Activated naive CD8-positive, alpha-beta T cell treated with anti-CD3 and anti-CD28 coated beads, Interleukin-2, amount 50 U/mL, for 24 hours (primary cell): ENCODE measurements around the gene SH3RF3.

Experiments
- ATAC-seq: fragments of 150-1000 bp; cut with Tn5 transposase; one replicate; pipeline ENCODE4 v1.10.0; 2021
- DNase-seq: peaks from one replicate; pipeline ENCODE4 v3.0.0; 2021
- H3K27ac Mint-ChIP-seq: one replicate; pipeline ENCODE4 v1.8.0; 2021; ENCODE audit warnings: mild to moderate bottlenecking, mixed read lengths
- H3K27me3 Mint-ChIP-seq: one replicate; pipeline ENCODE4 v1.8.0; 2021; ENCODE audit warnings: mixed read lengths
- H3K36me3 Mint-ChIP-seq: one replicate; pipeline ENCODE4 v1.8.0; 2021; ENCODE audit warnings: low read depth, mixed read lengths
- H3K4me1 Mint-ChIP-seq: one replicate; pipeline ENCODE4 v1.8.0; 2021; ENCODE audit warnings: mixed read lengths
- H3K4me3 Mint-ChIP-seq: one replicate; pipeline ENCODE4 v1.8.0; 2021; ENCODE audit warnings: mild to moderate bottlenecking, moderate library complexity, mixed read lengths
- H3K9me3 Mint-ChIP-seq: one replicate; pipeline ENCODE4 v1.8.0; 2021; ENCODE audit warnings: mixed read lengths

Gene SH3RF3

GRCh38 chr2:109285244-109285651 is 156.2 kb downstream of the SH3RF3 start:
- Mint-ChIP-seq H3K36me3 (no peaks in the 10 kb centered on the region), H3K4me3 (no peak overlapping the region), H3K9me3 (no peaks in the 10 kb centered on the region), H3K27ac (no peak overlapping the region), H3K4me1 (no peaks in the 10 kb centered on the region), H3K27me3 (no peaks in the 10 kb centered on the region)
- DNase-seq (no peak), ATAC-seq (no peak)

GRCh38 chr2:109287413-109287812 is 158.4 kb downstream of the SH3RF3 start:
- Mint-ChIP-seq H3K27ac (no peak overlapping the region), H3K4me3 (no peak overlapping the region), H3K36me3 (no peaks in the 10 kb centered on the region), H3K9me3 (no peaks in the 10 kb centered on the region), H3K27me3 (no peaks in the 10 kb centered on the region), H3K4me1 (no peaks in the 10 kb centered on the region)
- ATAC-seq = no peak
- no peak for DNase-seq

DNA sequence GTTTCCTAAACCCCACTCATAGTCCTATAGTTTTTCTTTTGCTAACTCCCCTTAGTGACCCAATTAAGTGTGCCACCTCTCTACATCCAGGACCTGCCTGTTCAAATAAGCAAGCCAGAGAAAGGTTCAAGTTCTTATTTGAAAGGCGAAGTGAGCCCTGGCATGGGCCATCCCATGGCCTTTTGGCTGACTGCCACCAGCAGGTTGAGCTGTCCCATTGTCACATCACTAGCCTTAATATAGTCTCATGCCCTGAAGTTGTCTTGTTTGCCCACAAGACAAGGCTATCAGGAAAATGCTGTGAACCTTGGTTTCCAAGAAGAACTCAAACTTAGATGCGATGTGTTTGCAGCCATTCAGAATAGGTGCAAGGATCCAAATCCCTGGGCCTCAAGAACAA is 158.8 kb downstream of the SH3RF3 start:
- no peak for DNase-seq
- Mint-ChIP-seq H3K9me3 (no peaks in the 10 kb centered on the region), H3K27me3 (no peaks in the 10 kb centered on the region), H3K36me3 (no peaks in the 10 kb centered on the region), H3K27ac (no peak overlapping the region), H3K4me1 (no peaks in the 10 kb centered on the region), H3K4me3 (no peak overlapping the region)
- no peak for ATAC-seq

DNA sequence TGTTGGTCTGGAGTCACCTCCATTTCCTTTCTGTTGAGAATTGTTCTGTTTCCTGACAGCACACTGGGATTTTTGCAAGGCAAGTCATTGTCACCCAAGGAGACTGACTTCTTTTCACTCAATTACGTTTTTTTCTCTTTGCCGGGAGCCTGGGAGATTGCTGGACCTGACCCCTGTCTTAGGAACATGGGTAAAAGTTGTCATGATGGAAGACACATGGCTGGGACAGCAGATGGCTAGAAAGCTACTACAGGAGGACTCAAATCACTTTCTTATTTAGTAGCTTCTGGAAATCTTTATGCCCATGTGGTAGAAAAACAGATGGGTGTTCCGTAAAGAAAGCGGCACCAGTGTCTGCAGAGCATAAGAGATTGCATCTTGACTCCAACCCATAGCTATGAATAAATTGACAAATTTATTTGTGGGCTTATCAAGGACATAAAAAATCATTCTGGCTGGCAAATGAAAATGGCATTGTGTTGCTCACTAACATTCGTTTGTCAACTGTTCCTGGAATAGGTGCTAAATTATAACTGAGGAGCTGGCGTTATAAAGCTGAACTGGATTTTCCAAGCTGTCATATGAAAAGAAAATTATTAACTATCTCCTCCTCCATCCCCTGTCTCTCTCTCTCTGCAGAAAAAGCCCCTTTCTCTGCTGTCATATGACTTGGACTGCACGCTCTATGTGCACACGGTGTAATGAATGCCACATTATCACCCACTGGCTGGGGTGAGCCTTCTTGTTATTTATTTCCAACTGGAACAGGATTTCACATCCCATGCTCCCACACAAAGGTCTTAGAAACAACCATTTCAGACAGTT is 159.8 kb downstream of the SH3RF3 start:
- no peaks in the 10 kb centered on the region for H3K27me3 Mint-ChIP-seq
- no peak for ATAC-seq

DNA sequence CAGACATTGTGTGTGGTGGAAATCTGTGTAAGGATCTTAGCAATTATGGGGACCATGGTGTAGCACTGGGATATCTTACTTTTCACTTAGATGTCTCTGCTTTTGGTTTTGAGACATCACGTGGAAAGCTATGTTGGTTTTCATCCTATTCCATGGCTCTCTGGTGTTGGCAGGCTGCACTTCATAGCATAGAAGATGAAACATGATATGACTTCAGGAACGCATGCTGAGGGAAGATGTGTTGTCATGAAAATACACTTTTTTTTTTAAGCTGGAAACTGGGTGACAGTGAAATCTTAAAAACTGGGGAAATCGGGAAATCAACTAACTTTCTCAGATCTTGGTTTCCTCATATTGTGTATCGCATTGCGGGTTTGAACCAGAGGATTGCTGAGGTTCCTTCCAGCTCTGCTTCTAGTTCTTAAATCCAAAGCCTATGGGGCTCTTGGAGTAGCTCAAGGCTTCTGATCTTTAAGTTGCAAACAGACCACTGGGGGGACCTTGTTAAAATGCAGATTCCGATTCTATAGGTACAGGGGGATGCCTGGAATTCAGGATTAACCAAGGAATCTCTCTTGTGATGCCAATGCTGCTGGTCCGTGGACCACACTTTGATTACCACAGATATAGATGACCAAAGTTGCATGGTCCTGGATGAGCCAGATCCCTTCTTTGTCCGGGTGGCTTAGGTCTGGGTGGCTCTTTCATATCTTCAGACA is 160.7 kb downstream of the SH3RF3 start:
- ATAC-seq (no peak), DNase-seq (no peak)
- no peaks in the 10 kb centered on the region for H3K27me3 Mint-ChIP-seq
- H3K27ac Mint-ChIP-seq = no peak overlapping the region
- no peaks in the 10 kb centered on the region for H3K36me3 Mint-ChIP-seq
- H3K4me3 Mint-ChIP-seq = no peak overlapping the region
- H3K4me1 Mint-ChIP-seq = no peaks in the 10 kb centered on the region
- H3K9me3 Mint-ChIP-seq = no peaks in the 10 kb centered on the region

More for the DNA sequence above, 159.8 kb downstream of the SH3RF3 start:
- Mint-ChIP-seq H3K4me1 (no peaks in the 10 kb centered on the region), H3K36me3 (no peaks in the 10 kb centered on the region), H3K9me3 (no peaks in the 10 kb centered on the region), H3K27ac (no peak overlapping the region), H3K4me3 (no peak overlapping the region)
- DNase-seq = no peak

GRCh38 chr2:109290887-109291643 is 162.1 kb downstream of the SH3RF3 start:
- no peak overlapping the region for H3K4me3 Mint-ChIP-seq
- H3K9me3 Mint-ChIP-seq = no peaks in the 10 kb centered on the region
- H3K36me3 Mint-ChIP-seq = no peaks in the 10 kb centered on the region
- no peaks in the 10 kb centered on the region for H3K27me3 Mint-ChIP-seq
- H3K4me1 Mint-ChIP-seq = no peaks in the 10 kb centered on the region
- DNase-seq (no peak), ATAC-seq (no peak)
- H3K27ac Mint-ChIP-seq = no peak overlapping the region

- ATAC-seq (no peak), DNase-seq (no peak)
- H3K36me3 Mint-ChIP-seq = no peaks in the 10 kb centered on the region
- no peak overlapping the region for H3K4me3 Mint-ChIP-seq
- no peaks in the 10 kb centered on the region for H3K4me1 Mint-ChIP-seq
- no peaks in the 10 kb centered on the region for H3K27me3 Mint-ChIP-seq
- no peak overlapping the region for H3K27ac Mint-ChIP-seq
- H3K9me3 Mint-ChIP-seq = no peaks in the 10 kb centered on the region
These were observed 163.4 kb downstream of the SH3RF3 start for GRCh38 chr2:109292386-109292785.

DNA sequence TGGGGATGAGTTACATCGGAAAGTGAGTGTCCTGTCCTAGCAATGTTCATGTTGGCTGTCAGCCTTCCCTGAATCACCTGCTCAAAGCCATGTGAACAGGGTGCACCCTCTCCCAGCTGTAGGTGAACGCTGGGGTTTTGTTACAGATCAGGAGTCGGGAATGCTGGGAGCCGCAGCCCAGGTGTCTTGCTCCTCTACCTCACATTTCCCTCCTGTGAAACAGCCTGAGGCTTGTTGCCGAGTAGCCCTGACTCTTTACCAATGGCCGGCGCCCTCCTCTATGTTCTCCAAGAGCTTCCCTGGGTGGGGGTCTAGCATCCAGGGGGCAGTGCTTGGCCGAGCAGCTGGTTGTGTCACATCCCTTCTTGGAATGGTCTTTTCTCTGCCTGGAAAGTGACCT is 164.7 kb downstream of the SH3RF3 start:
- no peaks in the 10 kb centered on the region for H3K27me3 Mint-ChIP-seq
- peaks cover 2% of the 10 kb centered on the region for H3K4me1 Mint-ChIP-seq
- H3K36me3 Mint-ChIP-seq = no peaks in the 10 kb centered on the region
- DNase-seq (no peak), ATAC-seq (no peak)
- no peaks in the 10 kb centered on the region for H3K9me3 Mint-ChIP-seq
- H3K27ac Mint-ChIP-seq = no peak overlapping the region
- no peak overlapping the region for H3K4me3 Mint-ChIP-seq

DNA sequence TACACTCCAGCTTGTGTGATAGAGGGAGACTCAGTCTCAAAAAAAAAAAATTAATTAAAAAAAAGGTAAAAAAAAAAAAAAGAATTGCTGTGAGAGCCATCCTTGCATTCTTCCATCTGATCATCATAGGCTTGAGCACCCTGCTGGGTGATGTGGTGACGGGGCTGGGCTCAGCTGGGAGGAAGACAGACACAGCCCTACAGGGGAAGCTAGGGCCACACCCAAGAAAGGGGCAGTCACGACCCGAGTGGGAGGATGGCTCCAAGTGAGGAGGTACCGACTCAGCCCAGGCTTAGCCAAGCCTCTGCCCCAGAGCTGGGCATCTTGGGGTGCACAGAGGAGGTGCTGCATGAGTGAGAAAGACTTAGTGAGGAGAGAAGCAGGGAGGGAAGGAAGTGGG is 165.5 kb downstream of the SH3RF3 start:
- no peak overlapping the region for H3K27ac Mint-ChIP-seq
- no peaks in the 10 kb centered on the region for H3K36me3 Mint-ChIP-seq
- H3K4me3 Mint-ChIP-seq = no peak overlapping the region
- ATAC-seq (no peak), DNase-seq (no peak)
- H3K4me1 Mint-ChIP-seq = peaks cover 2% of the 10 kb centered on the region
- H3K27me3 Mint-ChIP-seq = no peaks in the 10 kb centered on the region
- no peaks in the 10 kb centered on the region for H3K9me3 Mint-ChIP-seq

DNA sequence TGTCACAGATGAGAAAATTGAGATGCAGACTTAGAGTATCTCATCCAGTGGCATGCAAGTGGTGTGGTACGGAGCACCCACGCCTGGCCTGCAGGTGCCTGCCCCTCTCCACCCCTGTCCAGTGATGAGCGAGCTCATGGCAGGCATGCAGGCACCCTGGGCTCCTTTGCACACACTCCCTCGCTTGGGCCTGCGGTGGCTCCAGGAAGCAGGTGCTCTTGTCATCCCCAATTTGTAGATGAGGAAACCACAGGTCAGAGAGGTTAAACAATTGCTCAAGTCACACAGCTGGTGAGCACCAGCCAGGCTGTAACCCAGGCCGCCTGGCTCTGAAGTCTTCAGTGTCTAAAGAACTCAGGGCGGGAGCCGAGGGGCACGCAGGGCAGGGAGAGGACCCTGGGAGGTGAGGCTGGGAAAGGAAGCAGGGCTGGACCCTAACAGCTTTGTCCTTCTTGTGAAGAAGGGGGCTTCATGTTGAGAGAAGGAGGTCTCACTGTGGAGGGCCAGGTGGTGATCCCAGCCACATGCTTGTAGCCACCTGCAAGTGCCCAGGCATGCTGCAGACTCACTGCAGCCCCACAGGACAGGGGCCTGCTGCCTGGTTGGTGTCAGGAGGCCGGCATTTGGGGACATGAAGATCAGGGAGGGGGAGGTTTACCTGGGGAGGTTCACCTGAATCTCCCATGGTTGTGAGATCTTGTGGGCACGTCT is 166.2 kb downstream of the SH3RF3 start:
- H3K36me3 Mint-ChIP-seq = no peaks in the 10 kb centered on the region
- no peaks in the 10 kb centered on the region for H3K9me3 Mint-ChIP-seq
- no peaks in the 10 kb centered on the region for H3K27me3 Mint-ChIP-seq
- ATAC-seq (no peak), DNase-seq (no peak)
- peaks cover 2% of the 10 kb centered on the region for H3K4me1 Mint-ChIP-seq
- H3K27ac Mint-ChIP-seq = no peak overlapping the region
- no peak overlapping the region for H3K4me3 Mint-ChIP-seq

- H3K4me3 Mint-ChIP-seq = no peak overlapping the region
- no peaks in the 10 kb centered on the region for H3K9me3 Mint-ChIP-seq
- no peak overlapping the region for H3K27ac Mint-ChIP-seq
- H3K4me1 Mint-ChIP-seq = peaks cover 2% of the 10 kb centered on the region
- no peak for DNase-seq
- H3K36me3 Mint-ChIP-seq = no peaks in the 10 kb centered on the region
- no peaks in the 10 kb centered on the region for H3K27me3 Mint-ChIP-seq
- ATAC-seq = no peak
These were observed 166.7 kb downstream of the SH3RF3 start for GRCh38 chr2:109295781-109296117.

- Mint-ChIP-seq H3K4me1 (peaks cover 2% of the 10 kb centered on the region), H3K9me3 (no peaks in the 10 kb centered on the region), H3K36me3 (no peaks in the 10 kb centered on the region), H3K27ac (no peak overlapping the region), H3K27me3 (no peaks in the 10 kb centered on the region), H3K4me3 (no peak overlapping the region)
- DNase-seq = no peak
- ATAC-seq = no peak
These were observed 168.8 kb downstream of the SH3RF3 start for GRCh38 chr2:109297566-109298490.

DNA sequence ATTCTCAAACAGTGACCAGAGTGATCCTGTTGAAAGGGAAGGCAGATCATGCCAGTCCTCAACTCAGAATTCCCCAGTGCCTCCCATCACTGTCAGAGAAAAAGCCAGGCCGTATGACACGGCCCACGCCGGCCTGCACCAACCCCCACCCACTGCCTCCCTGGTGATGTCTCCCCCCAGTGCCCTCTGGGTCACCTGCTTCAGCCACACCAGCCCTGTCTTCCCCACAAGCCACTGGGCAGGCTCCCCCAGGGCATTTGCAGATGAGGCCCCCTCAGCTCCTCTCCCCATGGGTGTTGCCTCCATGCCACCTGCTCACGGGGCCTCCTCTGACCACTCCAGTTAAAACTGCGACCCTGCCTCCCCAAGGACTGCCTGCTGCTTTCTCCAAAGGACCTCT is 169.8 kb downstream of the SH3RF3 start:
- Mint-ChIP-seq H3K27me3 (no peaks in the 10 kb centered on the region), H3K9me3 (no peaks in the 10 kb centered on the region), H3K4me1 (peaks cover 2% of the 10 kb centered on the region), H3K4me3 (no peak overlapping the region), H3K27ac (no peak overlapping the region), H3K36me3 (no peaks in the 10 kb centered on the region)
- no peak for DNase-seq
- no peak for ATAC-seq

GRCh38 chr2:109299536-109299935 is 170.5 kb downstream of the SH3RF3 start:
- H3K27me3 Mint-ChIP-seq = no peaks in the 10 kb centered on the region
- H3K36me3 Mint-ChIP-seq = no peaks in the 10 kb centered on the region
- DNase-seq = no peak
- H3K4me1 Mint-ChIP-seq = peaks cover 2% of the 10 kb centered on the region
- H3K4me3 Mint-ChIP-seq = no peak overlapping the region
- no peaks in the 10 kb centered on the region for H3K9me3 Mint-ChIP-seq
- ATAC-seq = no peak
- H3K27ac Mint-ChIP-seq = no peak overlapping the region
